Fibroblast of the conjunctiva (primary cell): ENCODE results near the gene SLC24A4.

Source experiments
- DNase-seq: peaks from one replicate; pipeline ENCODE4 v3.0.0-alpha.2; 2010; ENCODE audit warnings: low read depth

Gene SLC24A4

DNA sequence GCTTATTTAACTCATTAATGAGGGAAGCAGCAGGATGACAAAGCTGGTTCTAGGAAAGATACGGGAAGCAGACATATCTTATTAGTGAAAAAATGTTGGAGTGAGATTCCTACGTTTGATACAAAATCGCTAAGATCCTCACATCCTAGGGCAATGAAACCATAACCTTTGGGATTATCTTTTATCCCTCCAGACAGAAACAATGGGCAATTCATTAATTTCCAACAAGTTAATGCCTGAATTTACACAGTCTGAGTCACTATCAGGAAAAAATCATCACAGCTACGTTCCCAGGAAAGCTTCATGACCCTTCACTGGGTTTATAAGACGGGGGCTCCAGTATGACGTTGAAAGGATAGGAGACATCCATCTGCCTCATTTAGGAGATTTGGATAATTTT lies 45.0 kb downstream of the SLC24A4 start:
- no peak for DNase-seq

DNA sequence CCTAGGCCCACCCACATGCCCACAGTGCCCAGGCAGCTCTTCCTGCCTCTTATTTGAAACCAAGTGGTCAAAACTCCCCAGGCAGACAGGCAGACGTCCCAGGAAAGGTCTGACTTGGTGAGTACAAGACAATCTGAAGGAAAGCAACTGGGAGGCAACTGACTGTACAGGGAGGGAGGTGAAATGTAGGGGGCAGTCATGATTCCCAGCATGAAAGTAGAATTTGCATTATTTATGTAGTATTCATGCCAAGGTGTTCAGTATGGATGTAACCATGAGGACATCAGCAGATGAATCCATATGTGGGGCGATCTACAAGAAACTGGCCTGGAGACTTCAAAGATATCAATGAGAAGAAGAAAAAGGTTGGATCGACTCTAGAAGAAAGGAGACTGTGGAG lies 46.1 kb downstream of the SLC24A4 start:
- DNase-seq, result no peak

DNA sequence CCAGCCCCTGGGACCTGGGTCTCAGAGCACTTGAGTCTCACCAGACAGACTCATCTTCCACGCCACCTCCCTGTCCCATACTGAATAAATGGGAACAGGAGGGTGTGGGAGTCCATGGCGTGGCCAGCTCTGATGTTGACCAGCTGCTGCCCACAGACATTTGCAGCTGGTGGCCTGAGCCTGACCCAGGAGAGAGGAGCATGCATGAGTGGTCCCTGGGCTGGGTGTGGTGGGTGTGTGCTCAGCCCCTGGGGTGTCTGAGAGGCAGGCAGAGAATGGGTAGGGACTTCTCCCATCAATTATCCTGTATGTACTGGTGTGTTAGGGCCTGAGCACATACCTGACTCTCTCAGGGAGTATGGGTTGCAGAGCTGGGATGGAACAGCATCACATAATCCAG lies 49.3 kb downstream of the SLC24A4 start:
- no peak for DNase-seq

DNA sequence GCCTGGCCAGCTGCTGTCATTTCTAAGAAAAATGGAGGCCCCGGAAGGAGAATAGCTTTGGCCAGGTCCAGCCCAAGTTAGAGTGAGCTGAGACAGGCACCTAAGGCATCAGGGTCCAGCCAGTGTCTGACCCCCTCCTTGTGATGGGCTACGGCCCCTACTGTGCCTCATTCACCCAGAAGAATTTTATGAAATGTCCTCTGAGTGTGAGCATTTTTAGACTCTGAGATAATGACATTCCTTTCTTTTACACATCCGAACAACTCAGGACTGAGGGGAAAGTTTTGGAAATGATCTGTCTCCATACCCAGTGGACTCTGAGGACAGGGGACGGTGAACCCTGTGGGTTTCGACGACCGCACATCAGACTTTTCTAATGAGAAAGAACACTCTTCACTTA lies 50.4 kb downstream of the SLC24A4 start:
- no peak for DNase-seq

DNA sequence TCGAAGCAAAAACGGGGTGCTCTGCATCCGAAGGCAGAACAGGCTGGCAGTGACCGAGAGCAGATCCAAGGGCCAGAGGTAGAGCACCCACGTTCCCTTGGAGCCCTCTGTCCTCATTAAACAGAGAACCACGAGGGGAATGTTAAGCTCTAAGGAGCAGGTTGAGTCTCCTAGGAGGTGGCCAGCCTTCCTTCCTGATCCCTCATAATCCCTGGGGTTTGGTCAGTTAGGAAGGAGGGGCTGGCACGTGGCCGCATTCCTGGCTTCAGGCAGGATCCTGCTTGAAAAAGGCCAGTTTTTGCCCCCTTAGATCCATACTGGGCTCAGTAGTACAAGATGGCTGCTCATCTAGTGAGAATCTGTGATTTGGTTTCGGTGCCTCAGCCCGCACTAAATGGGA lies 57.2 kb downstream of the SLC24A4 start:
- no peak for DNase-seq

DNA sequence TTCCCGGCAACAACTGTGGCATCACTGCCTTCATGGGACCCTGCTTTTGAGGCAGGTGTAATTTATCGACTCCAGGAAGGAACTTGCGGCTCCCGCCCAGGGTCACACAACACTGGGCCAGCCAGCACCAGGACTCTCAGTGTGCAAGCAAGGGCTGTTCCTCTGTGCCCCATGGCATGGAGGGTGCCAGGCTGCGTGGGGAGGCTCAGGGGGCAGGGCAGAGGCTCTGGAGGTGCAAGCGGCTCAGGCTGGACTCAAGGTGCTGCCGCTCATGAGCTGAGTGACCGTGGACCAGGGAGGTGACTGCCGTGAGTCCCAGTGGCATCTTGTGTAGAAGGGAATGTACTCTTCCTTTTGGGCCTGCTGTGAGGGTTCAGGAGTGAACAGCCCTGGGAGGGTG lies 57.6 kb downstream of the SLC24A4 start:
- DNase-seq, result no peak

DNA sequence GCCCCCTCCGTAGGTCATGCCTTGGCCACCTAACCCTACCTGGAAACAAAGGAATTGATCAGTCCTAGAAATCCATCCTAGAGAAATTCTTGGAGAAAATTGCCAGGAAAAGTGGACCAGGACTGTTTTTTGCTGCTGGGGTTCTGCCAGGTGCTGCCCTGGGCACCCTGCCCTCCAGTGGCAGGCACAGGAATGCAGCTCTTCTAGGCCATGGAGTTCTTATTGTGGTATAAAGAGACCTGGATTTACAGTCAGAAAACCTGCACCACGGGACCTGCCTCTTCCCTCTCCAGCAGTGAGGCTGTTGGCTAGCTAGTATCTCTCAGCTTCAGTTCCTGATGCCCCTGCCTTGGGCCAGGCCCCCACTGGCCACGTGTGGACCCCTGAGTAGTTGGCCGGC lies 59.7 kb downstream of the SLC24A4 start:
- DNase-seq, result no peak

DNA sequence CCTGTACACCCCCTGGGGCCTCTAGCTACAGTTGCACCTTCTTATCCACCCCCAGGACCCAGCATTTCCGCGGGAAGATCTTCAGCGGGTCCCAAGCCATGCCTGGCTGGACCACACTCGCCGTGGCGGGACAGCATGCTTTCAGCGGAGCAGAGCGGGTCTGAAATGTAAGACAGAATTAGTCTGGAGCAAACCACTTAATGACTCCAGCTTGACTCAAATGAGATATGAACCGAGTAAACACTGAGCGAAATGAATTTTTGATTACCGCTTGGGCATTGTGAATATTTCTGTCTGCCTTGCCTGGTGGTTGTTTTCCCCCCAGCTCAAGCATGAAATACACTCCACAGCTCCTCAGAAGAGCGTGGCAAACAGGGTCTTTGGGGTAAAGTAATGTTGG lies 60.8 kb downstream of the SLC24A4 start:
- no peak for DNase-seq

DNA sequence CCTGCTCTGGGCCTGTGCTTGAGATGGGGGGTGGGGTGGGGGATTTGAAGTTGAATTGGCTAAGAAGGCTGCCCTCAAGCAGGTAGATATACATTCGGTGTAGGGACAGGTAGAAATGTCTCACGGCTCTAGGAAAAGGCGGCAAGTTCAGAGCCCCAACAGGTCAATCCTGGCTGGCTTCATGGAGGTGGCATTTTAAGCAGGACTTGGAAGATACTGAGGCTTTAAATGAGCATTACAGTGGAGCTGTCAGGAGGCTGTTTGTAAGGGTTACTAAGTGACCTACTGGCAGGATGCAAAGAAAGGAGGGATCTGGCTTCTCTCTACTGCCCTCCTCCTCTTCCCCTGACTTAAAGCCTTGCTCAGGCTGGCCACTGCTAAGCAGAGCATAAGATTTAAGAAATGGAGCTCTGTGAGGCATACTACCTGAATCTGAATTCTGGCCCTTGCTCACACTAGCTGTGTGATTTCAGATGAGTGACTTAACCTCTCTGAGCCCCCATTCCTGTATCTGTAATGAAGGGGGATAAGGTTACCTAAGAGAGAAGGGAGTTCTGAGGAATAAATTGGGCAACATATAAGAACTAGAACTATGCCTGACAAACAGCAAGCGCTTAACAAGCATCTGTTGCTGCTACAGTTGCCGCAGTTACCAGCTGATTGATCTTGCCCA lies 61.6 kb downstream of the SLC24A4 start:
- no peak for DNase-seq

DNA sequence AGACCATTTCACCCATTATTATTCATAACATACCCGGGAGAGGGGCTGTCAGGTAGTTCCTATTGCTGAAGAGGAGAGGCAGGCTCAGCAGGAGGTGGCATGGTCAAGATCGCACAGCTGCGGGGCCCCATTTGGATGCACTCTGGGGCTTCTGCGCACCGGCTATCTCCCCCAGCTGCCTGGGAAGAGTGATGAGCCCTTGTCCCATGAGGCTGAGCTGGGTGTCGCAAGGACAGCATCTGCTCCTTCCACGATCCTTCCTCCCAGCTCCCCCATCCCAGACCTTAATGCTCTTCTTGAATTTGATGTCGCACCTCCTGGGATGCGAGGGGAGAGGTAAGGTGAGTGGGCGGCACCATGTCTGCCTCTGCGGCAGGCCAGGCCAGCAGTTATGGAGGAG lies 62.6 kb downstream of the SLC24A4 start:
- no peak for DNase-seq

DNA sequence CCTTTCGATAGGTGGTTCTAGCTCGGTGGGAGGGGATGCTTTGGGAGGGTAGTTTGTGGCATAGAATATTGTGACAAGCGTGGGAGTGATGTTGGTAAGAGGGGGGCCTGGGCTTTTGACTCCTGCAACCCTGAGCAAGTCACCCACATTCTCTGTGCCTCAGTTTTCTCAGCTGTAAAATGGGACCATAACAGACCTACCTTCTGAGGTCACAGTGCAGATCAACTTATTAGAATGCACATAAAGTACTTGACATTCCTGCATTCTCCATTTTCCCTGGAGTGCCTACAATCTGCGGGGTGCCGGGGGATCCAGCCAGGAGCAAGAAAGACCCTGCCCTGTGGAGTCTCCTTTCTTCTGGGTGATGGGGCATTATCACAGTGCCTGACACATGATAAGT lies 63.2 kb downstream of the SLC24A4 start:
- no peak for DNase-seq

DNA sequence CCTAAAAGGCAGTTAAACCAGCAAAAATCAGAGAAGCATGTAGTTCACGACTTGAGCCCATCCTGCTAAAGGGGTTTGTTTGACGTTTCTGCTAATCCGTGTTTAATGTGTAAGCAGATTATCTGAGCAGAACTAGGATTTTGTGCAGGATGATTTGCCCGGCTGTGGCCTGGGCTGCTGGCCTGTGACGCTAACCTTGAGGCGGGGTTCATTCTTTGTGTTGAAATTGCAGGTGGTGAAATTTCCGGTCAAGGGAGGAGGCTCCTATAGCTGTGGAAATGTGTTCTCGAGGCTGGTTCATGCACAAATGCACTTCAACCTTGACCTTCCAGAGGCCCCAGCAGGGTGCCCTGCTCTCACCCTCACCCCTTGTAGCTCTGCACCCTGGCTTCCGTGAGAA lies 63.7 kb downstream of the SLC24A4 start:
- DNase-seq, result no peak

DNA sequence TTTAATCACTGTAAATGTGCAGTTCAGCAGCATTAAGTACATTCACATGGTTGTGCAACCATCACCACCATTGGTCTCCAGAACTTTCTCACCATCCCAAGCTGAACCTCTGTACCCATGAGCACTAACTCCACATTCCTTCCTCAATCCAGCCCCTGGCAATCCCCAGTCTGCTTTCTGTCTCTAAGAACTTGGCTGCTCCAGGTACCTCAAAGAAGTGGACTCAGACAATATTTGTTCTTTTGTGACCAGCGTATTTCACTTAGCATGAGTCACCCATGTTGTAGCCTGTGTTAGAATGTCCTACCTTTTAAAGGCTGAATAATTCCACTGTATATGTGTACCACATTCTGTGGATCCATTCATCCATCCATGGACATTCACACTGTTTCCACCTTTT lies 64.6 kb downstream of the SLC24A4 start:
- DNase-seq, result no peak

DNA sequence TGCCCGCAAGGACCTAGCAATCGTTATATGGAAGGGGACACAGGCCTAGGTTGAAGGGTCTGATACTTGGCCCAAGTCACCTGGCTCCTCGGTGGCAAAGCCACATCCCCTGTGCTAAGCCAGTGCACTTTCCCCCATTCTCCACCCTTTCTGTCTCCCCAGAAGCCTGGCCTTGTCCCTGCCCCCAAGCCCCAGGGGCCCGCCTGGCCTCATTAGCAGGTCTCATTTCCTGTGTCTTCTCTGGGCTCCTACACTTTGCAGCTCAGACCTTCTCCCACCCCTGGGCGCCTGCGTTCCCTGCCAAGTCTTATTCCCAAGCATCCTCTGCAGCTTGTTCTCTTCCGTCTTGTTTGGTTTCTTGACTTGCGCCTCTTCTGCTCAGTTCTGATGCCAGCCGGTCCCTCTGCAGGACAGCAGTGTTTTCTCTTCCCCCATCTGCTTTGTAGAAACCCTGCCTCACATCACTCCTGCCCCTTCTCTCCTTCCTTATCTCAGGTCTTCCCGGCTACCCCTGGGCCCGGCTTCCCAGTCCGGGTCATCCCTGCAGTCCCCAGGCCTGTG lies 66.7 kb downstream of the SLC24A4 start:
- no peak for DNase-seq

DNA sequence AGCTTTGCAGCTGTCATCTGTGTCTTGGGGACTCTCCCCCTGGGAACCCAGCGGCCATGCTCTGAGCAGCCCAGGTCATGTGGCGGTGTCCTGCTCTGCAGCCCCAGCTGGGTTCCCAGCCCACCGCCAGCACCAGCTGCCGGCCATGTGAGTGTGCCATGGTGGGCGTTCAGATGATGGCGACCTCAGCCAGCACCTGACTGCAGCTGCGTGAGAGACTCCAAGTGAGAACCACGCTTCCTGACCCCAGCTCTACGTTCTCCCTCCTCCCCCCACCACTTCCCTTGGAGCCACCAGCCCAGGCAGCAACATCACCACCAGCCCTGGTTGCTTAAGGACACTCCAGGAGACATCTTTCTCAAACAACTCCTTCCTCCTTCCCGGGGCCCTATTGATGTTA lies 68.8 kb downstream of the SLC24A4 start:
- DNase-seq, result no peak

DNA sequence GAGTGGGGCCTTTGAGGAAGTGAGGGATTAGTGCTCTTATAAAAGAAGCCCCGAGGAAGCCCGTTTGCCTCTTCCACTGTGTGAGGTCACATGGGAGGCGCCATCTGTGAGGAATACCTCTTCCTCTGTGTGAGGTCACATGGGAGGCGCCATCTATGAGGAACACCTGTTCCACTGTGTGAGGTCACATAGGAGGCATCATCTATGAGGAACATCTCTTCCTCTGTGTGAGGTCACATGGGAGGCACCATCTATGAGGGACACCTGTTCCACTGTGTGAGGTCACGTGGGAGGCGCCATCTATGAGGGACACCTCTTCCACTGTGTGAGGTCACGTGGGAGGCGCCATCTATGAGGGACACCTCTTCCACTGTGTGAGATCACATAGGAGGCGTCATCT lies 69.7 kb downstream of the SLC24A4 start:
- no peak for DNase-seq

DNA sequence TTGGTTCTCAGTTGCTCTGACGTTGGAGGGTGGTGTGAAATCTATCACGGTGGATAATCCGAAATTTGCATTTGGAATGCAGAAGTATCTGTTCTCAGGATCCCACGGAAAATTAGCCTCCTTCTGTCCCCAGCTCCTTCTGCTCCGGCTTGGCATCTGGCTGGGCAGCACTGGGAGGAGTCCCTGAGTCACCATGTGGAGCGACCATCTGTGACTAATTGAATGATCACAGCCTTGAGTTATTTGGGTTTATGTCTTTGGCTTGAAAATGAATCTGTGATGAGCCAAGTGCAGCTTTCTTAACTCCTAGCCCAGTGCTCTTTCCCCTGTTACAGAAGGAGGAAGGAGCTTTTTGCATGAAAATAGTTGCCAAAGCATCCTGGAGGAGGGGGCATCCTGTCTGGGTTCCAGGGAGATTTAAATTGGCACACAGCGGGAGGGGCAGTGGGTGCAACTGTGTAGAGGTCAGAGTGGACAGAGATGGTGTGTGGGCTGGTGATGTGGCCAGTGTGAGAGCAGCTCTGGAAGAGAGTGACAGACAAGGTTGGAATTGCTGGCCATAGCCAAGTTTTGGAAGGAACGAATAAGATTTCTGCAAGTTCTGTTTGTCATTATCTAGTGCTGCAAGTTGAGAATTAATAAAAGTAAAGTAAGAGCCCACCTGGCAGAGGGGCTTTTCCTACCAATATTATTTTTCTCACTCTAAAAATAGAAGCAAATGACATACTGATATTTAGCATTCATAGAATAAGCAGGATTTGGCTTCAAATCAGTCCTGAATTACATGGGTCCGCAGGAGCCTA lies 74.4 kb downstream of the SLC24A4 start:
- peak; percentile 49 for DNase-seq

DNA sequence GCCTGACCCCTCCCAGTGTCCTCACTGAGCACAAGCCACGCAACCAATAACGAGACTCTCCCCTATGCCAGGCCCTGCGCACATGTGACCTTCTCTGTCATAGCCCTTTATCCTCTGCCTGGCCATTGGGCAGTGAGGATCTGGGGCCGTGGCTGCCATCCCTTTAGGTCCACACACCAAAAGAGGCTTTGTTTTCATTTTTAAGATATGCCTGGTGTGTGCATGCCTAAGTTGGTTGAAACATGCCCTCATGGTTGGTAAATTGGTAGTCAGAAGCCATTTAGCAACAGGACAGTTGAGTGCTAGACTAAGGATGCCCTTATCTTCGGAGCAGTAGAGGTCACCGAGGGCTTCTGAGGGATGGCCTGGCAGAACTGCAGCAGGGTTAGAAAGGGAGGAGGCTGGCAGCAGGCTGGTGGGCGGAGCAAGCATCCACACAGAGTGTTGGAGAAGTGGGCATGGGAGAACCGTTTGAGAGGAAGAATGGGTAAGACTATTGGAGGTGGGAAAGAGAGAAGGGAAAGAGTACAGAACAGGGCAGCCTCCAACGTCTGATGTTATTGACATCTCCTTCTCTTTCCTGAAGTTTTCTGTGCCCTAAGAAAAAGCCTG lies 75.1 kb downstream of the SLC24A4 start:
- DNase-seq, result no peak

DNA sequence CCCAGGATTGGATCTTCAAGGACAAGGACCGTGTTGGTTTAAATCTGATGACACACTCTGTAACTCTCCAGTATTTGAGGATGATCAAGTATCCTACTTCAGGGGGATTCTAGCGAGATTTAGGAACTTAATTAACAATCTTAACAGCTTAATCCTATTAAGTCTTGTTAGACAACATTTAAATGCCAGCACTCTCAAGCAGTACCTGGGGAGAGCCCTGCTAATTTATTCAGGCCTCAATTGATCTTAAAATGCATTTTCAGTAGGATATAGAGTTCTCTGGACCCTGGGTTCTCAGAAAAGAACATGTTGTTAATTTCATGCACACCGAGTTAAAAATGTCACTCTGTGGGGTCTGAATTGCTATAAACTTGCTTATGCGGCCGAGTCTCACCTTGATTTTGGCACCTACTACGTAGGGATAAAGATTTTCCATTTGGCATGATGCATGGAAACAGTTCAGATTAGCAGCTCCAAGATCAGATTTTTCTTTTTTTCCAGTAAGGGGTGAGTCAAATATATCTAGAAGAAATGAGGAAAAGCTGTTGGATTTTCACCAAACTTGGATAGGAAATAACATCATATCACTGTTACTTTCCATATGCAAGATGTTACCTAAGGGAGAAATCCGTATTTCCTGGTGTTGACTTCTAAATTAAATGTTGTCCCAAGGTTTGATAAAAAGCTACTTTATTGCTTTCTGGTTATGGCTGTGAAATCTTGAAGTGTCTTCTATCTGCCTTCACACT lies 76.1 kb downstream of the SLC24A4 start:
- no peak for DNase-seq

DNA sequence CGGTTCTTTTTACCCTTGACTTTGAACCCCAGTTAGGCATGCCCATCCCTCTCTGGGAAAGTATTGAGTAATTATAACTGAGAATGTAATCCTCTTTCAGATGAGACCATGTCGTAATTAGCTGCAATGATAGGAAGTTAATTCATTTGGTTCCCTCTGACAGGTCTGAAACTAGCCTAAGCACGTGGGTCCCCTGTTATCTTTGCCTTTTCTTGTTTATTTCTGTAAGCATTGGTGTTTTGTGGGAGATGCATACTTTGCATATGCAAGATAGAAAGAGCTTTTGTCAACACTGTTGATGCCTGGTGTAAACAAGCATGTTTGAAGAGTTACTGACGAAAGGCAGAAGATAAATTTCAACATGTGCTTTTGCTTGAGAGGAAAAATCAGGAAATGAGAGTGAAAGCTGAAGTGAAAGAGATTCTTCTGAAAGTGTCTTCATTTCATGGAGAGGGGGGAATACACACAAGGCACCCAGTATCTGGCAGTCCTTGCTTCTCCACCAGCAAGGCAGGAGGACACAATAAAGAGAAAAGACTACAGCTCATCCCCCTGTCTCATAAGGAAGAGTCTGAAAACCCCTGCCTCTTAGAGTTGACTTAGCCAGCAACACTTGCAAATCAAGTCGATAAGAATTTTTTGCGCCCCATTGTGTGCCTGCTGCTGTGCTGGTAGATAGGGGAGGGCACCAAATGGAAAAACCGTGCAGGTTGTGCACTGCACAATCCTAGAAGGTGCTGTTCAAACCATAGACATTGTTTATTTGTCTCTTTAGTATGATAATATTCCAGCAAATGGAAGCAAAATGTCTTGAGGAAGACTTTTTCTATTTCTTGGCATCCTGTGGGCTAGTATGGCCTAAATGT lies 77.8 kb downstream of the SLC24A4 start:
- DNase-seq, result no peak

DNA sequence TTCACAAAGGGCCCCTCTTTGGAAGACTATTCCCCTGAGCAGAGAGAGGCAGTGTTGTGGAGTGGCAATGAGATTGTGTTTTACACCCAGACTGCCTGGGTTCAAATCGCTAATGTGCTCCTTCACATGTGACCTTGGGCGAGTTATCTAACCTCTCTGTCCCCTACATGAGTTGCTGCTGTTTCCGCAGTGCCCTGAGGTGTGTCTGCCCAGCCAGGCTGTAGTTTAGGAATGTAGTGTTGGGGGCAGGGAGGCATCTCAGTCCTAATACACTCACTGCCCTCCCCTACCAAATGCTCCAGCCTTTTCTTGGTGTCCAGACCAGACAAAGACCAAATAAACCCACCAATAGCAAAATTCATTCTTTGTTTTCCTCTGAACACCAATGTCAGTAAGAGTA lies 78.6 kb downstream of the SLC24A4 start:
- DNase-seq, result no peak
